Measurements from ENCODE around the gene FASLG.
A peak's percentile ranks its signal among the peaks of the same experiment; 100 is the strongest.

Gene FASLG

DNA sequence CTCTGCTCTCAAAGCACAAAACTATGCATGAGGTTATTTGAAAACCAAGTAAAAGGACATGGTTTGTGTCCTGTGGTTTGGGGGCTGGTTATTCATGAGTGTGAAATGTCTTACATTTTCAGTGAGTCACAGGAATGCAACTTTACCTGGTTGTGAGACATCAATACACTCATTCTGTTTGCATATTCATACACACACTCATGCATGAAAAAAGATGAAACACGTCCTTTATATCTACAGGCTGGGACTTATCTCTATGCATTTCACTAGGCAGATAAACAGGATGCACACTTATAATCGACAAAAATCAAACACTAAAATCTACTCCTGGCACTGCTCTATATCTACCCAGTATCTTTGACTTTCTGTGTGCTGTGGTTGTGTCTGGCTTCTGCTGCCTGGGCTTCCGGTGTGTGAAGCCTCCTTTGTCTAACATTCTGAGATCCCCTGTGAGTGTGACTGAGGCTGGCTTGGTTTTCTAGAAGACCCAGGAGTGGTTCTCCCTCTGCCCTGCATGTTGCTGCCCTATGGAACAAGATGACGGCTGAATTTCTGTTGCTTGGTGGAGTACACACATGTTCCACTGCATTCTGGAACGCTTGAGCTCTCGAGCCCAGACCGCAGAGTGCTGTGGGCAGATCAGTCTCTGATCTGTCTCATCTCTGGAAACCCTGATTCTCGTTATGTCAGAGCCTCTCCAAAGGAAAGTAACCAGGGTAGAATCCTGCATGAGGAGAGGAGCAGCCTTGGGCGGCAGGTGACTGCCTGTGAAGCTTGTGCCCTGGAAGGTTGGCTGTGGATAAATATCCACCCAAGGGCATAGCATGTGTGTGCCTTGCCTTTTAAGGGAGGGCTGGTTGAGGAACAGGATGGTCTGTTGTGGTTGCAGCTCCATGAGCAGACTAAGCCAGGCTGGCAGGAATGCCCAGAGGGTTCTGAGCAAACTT, 19.7 kb upstream of the FASLG start:
- in situ Hi-C loops (cut with HindIII; ENCODE audit: low pct_ligation_motif_present, low pct_unique_long_range_greater_than_20kb, low sequenced_read_pairs) = no loop called here

GRCh38 chr1:172640111-172640510, 18.8 kb upstream of the FASLG start:
- in situ Hi-C loops (cut with HindIII; ENCODE audit: low pct_ligation_motif_present, low pct_unique_long_range_greater_than_20kb, low sequenced_read_pairs) = no loop called here
- no peak for DNase-seq

More for the DNA sequence above, 19.7 kb upstream of the FASLG start:
- DNase-seq = peak; percentile 97

GRCh38 chr1:172641492-172641891, 17.4 kb upstream of the FASLG start:
- in situ Hi-C loops (cut with HindIII; ENCODE audit: low pct_ligation_motif_present, low pct_unique_long_range_greater_than_20kb, low sequenced_read_pairs) = no loop called here
- no peak for DNase-seq

- in situ Hi-C loops (cut with HindIII; ENCODE audit: low pct_ligation_motif_present, low pct_unique_long_range_greater_than_20kb, low sequenced_read_pairs) = no loop called here
- DNase-seq = no peak
Observed at GRCh38 chr1:172642970-172643369, 15.9 kb upstream of the FASLG start.

DNA sequence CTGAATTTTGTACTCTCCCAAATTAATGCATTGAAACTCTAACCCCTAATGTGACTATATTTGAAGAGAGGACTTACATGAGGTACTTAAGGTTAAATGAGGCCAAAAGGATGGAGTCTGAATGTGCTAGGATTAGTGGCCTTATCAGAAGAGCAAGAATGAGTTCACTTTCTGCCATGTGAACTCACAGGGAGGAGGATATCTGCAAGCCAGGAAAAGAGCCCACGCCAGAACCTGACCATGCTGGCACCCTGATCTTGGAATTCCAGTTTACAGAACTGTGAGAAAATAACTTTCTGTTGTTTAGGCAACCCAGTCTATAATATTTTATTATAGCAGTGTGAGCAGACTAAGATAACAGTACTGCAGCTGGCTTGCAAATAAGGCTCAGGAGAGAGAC, 12.2 kb upstream of the FASLG start:
- DNase-seq = no peak
- in situ Hi-C loops (cut with HindIII; ENCODE audit: low pct_ligation_motif_present, low pct_unique_long_range_greater_than_20kb, low sequenced_read_pairs) = no loop called here

- in situ Hi-C loops (cut with HindIII; ENCODE audit: low pct_ligation_motif_present, low pct_unique_long_range_greater_than_20kb, low sequenced_read_pairs) = no loop called here
- no peak for DNase-seq
Observed at GRCh38 chr1:172647110-172647564, 11.8 kb upstream of the FASLG start.

- in situ Hi-C loops (cut with HindIII; ENCODE audit: low pct_ligation_motif_present, low pct_unique_long_range_greater_than_20kb, low sequenced_read_pairs) = no loop called here
- DNase-seq = no peak
Observed at GRCh38 chr1:172647987-172648386, 10.9 kb upstream of the FASLG start.

DNA sequence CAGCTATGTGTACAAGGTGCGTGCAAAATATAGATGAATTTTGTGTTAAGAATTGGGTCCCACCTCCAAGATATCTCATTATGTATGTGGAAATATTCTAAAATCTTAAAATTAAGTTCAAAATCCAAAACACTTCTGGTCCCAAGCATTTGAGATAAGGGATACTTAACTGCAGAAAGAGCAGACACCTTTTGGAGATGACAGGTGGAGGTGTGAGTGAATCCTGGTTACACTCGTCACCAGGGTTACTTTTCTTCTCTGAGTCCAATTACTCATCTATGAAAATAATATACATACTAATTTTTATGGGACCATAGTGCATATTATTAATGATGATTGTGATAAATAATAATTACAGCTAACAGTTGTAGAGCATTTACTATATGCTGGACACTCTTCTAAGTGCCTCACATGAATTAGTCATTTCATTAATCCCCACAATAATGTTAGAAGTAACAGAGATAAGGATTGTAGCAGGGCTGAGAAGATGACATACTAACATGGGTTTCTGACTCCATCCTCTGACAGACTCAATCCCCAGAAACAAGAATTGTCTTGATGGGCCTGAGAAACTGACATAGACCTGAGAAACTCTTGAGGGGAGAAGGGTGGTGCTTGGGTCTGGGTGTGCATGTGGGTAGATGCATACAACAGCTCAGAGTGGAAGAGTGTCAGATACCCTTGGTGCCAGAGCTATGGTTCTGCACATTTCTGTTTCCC, 8.3 kb upstream of the FASLG start:
- no peak for DNase-seq
- in situ Hi-C loops (cut with HindIII; ENCODE audit: low pct_ligation_motif_present, low pct_unique_long_range_greater_than_20kb, low sequenced_read_pairs) = no loop called here

- DNase-seq = no peak
- in situ Hi-C loops (cut with HindIII; ENCODE audit: low pct_ligation_motif_present, low pct_unique_long_range_greater_than_20kb, low sequenced_read_pairs) = no loop called here
Observed at GRCh38 chr1:172653015-172653709, 5.7 kb upstream of the FASLG start.

- peak; percentile 60 for DNase-seq
Observed at GRCh38 chr1:172654535-172654934, 4.4 kb upstream of the FASLG start.

DNA sequence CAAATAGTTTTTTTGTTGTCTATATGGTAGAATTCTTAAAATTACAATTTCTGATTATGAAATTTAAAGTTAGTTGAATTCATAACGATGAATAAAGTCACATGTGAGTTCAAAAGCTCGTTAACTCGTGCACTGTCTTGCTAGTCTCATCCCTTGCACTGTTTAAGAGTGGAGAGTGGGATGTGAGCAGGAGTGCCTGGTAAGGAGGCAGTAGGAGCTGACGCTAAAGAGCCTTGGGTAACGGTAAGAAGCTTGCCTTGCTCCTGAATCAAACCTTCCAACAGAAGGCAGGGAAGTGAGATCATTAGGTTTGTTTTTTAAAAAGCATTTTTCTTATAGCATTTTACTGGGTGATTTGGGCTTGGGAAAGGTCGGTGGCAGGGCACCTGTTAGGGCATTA, 2.3 kb upstream of the FASLG start:
- in situ Hi-C loops (cut with HindIII; ENCODE audit: low pct_ligation_motif_present, low pct_unique_long_range_greater_than_20kb, low sequenced_read_pairs) = no loop called here
- DNase-seq = no peak

More at GRCh38 chr1:172654535-172654934, 4.4 kb upstream of the FASLG start:
- in situ Hi-C loops (cut with HindIII; ENCODE audit: low pct_ligation_motif_present, low pct_unique_long_range_greater_than_20kb, low sequenced_read_pairs) = no loop called here

GRCh38 chr1:172657586-172657985, 1.3 kb upstream of the FASLG start:
- no peak for DNase-seq
- in situ Hi-C loops (cut with HindIII; ENCODE audit: low pct_ligation_motif_present, low pct_unique_long_range_greater_than_20kb, low sequenced_read_pairs) = no loop called here

- DNase-seq = no peak
- in situ Hi-C loops (cut with HindIII; ENCODE audit: low pct_ligation_motif_present, low pct_unique_long_range_greater_than_20kb, low sequenced_read_pairs) = no loop called here
Observed at GRCh38 chr1:172661107-172661506, 2.2 kb downstream of the FASLG start.

DNA sequence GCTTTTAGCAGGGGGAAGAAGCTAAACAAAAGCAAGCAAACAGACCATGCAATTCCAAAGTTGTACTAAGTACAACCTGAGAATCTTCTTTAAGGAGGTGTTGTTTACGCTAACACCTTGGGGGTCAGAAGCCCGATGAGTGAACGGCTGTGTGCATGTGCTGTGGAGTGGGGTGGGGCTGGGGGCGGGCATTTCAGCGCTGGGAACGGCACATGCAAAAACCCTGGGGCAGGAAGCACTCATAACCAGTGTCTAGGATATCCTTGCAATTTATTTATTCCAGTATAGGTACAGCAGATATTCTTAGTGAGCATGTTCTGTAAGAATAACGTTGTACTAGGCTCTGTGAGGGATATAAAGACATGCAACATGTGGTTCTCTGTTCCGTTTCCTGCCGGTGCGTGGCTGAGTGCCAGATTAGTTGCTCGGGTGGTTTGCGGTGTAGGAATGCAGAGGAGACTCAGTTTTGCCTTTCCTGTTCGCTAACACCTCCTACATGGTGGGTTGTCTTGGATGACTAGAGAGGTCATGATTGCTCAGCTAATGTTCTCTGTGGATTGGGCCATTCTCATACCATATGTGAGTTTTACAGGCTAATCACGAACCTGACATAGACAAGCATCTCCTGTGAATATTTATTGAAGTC, 3.7 kb downstream of the FASLG start:
- peak; percentile 28 for DNase-seq
- in situ Hi-C loops (cut with HindIII; ENCODE audit: low pct_ligation_motif_present, low pct_unique_long_range_greater_than_20kb, low sequenced_read_pairs) = no loop called here

DNA sequence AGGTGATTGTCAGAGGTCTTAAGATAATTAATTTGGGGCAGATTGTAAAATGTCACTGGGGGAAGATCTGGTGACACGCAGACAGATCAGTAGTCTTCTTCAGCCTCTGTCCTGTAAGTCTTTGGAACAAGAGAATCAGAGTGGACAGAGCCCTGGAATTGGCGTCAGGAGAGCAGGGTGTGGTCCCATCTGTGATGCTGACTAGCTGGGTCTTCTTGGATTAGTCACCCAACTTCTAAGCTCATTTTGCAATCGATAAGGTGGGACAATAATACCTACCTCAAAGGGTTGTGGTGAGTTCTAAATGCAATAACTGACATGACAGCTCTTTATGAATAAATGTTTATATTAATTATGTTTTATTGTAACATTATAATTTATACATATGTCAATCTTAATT, 4.8 kb downstream of the FASLG start:
- no peak for DNase-seq
- in situ Hi-C loops (cut with HindIII; ENCODE audit: low pct_ligation_motif_present, low pct_unique_long_range_greater_than_20kb, low sequenced_read_pairs) = no loop called here

GRCh38 chr1:172668097-172668496, 9.2 kb downstream of the FASLG start:
- DNase-seq = no peak
- in situ Hi-C loops (cut with HindIII; ENCODE audit: low pct_ligation_motif_present, low pct_unique_long_range_greater_than_20kb, low sequenced_read_pairs) = no loop called here

GRCh38 chr1:172669011-172669410, 10.1 kb downstream of the FASLG start:
- DNase-seq = no peak
- in situ Hi-C loops (cut with HindIII; ENCODE audit: low pct_ligation_motif_present, low pct_unique_long_range_greater_than_20kb, low sequenced_read_pairs) = no loop called here

- in situ Hi-C loops (cut with HindIII; ENCODE audit: low pct_ligation_motif_present, low pct_unique_long_range_greater_than_20kb, low sequenced_read_pairs) = no loop called here
- no peak for DNase-seq
Observed at GRCh38 chr1:172670316-172670715, 11.4 kb downstream of the FASLG start.

DNA sequence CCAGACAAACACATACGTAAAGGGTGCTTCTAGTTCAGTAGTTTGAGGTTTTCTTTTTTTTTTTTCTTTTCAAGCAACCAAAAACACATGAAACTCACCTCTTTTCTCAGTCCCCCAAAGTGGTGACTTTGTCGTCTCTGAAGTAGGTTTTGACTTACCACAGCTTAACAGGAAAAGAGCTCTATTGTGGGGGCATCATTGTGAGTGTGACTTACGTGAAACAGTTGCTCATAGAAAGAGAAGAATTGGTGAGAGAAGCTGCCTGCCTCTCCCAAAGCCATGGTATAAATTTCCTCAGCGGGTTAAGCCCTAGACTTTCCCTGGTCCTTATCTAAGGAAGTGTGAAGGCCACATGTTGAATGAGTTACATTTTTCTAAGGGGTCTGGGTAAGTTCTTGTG, 11.9 kb downstream of the FASLG start:
- DNase-seq = no peak
- in situ Hi-C loops (cut with HindIII; ENCODE audit: low pct_ligation_motif_present, low pct_unique_long_range_greater_than_20kb, low sequenced_read_pairs) = no loop called here
